GM12874 (cell line): ENCODE data around the gene RAD51B.

ENCODE experiments used
- TF ChIP-seq, protein P1 (sequence below): IDR thresholded peaks from 2 replicates; pipeline ENCODE4 v1.5.1; 2011; ENCODE audit warnings: low read depth, mild to moderate bottlenecking, control low read depth, low read length, moderate library complexity; ENCODE audit not compliant: insufficient read depth

The RAD51B gene

GRCh38 chr14:68512088-68512487 lies 692.5 kb downstream of the RAD51B start:
- TF ChIP-seq, protein P1, sequence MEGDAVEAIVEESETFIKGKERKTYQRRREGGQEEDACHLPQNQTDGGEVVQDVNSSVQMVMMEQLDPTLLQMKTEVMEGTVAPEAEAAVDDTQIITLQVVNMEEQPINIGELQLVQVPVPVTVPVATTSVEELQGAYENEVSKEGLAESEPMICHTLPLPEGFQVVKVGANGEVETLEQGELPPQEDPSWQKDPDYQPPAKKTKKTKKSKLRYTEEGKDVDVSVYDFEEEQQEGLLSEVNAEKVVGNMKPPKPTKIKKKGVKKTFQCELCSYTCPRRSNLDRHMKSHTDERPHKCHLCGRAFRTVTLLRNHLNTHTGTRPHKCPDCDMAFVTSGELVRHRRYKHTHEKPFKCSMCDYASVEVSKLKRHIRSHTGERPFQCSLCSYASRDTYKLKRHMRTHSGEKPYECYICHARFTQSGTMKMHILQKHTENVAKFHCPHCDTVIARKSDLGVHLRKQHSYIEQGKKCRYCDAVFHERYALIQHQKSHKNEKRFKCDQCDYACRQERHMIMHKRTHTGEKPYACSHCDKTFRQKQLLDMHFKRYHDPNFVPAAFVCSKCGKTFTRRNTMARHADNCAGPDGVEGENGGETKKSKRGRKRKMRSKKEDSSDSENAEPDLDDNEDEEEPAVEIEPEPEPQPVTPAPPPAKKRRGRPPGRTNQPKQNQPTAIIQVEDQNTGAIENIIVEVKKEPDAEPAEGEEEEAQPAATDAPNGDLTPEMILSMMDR: no peak

DNA sequence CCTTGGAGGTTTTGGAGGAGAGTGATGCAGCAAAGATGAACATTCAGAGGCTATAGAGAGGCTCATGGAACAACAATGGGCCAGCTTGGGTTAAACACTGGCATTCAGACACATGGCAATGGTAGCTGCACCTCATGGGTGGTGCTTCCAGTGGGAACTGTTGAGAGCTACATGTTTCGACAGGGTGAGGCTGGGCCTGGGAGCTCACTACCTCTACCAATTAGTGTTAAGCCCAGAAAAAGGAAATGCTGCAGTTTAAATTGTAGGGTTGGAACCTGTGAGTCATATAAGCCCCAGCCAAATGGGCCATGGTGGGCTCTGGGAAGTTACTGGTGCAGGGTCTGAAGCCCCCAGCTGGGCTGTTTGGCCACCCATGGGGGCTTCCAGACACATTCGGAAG lies 693.6 kb downstream of the RAD51B start:
- TF ChIP-seq, protein P1: no peak

- TF ChIP-seq, protein P1: no peak
Observed at GRCh38 chr14:68513838-68514607, 694.4 kb downstream of the RAD51B start.

GRCh38 chr14:68514608-68515194 lies 695.1 kb downstream of the RAD51B start:
- TF ChIP-seq, protein P1: no peak

GRCh38 chr14:68516342-68516741 lies 696.8 kb downstream of the RAD51B start:
- TF ChIP-seq, protein P1: no peak

GRCh38 chr14:68518166-68518565 lies 698.6 kb downstream of the RAD51B start:
- TF ChIP-seq, protein P1: no peak

- TF ChIP-seq, protein P1: no peak
Observed at GRCh38 chr14:68518761-68519670, 699.4 kb downstream of the RAD51B start.
